ENCODE data around the gene SLC6A11. TPM values are rescaled to one million over a fixed set of nuclear protein-coding genes. Genes with fewer than 3 reads are reported as not detected.

Gene SLC6A11
- total RNA-seq, 2 experiments from 2014 or later, result not detected

GRCh38 chr3:10937141-10937825 lies 121.3 kb downstream of the SLC6A11 start:
- Histone ChIP-seq H3K27me3 (ENCODE audit: control insufficient read depth in 1 of 2, insufficient read depth in 2 of 2, low read length in 2 of 2) (no peaks in the 10 kb centered on the region), H3K4me3 (ENCODE audit: low read length) (no peak overlapping the region), H3K4me1 (ENCODE audit: insufficient read depth, low read length) (no peaks in the 10 kb centered on the region), H3K9me3 (ENCODE audit: control insufficient read depth in 1 of 2, insufficient read depth in 1 of 2, low read length in 2 of 2) (peaks cover 0 to 4% of the 10 kb centered on the region in 2 experiments), H3K27ac (ENCODE audit: low read depth in 1 of 2, low read length in 2 of 2) (no peak overlapping the region), H3K36me3 (ENCODE audit: insufficient read depth, low read length) (no peaks in the 10 kb centered on the region)
- no peak overlapping the region for H3K4me3 Mint-ChIP-seq
- POLR2A ChIA-PET, result no interaction called here
- peaks cover 12% of the 10 kb centered on the region for H3K27me3 Mint-ChIP-seq
- H3K4me1 Mint-ChIP-seq (ENCODE audit: low read depth), result no peaks in the 10 kb centered on the region
- no peaks in the 10 kb centered on the region for H3K36me3 Mint-ChIP-seq (ENCODE audit: low read depth)
- H3K27ac Mint-ChIP-seq, result no peak overlapping the region
- intact Hi-C loops (cut with DNase I, micrococcal nuclease), result no loop called here
- no peak for TF ChIP-seq CTCF (IDR thresholded peaks at IDR 0.05)
- DNase-seq, result no peak
- CTCF ChIA-PET, result no interaction called here
- no peak for ATAC-seq (ENCODE audit: poor library complexity)
- H3K9me3 Mint-ChIP-seq, result peaks cover 2% of the 10 kb centered on the region

DNA sequence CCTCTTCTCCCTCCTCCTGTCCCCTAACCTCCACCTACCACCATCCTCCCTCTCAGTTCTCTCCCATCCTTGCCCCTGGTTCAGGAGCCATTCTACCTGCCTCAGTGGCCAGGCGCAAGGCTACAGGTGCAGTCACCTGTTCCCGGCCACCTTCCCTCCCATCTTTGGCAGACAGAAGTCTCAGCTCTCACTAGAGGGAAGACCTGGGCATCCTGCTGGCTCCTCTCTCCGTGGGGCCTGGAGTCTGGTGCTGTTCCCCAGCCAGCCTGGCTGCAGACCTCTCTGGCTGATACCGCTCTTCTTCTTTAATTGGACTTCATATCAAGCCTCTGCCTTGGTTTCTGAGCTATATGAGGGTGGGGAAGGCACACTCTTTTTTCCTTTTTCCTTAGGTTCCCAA lies 123.5 kb downstream of the SLC6A11 start:
- Mint-ChIP-seq H3K27me3 (peaks cover 28% of the 10 kb centered on the region), H3K9me3 (peaks cover 2% of the 10 kb centered on the region), H3K27ac (no peak overlapping the region), H3K4me1 (ENCODE audit: low read depth) (no peaks in the 10 kb centered on the region), H3K4me3 (no peak overlapping the region), H3K36me3 (ENCODE audit: low read depth) (no peaks in the 10 kb centered on the region)
- Histone ChIP-seq H3K9me3 (ENCODE audit: control insufficient read depth in 1 of 2, insufficient read depth in 1 of 2, low read length in 2 of 2) (peaks cover 0 to 4% of the 10 kb centered on the region in 2 experiments), H3K27ac (ENCODE audit: low read depth in 1 of 2, low read length in 2 of 2) (no peak overlapping the region), H3K4me3 (ENCODE audit: low read length) (no peak overlapping the region), H3K36me3 (ENCODE audit: insufficient read depth, low read length) (no peaks in the 10 kb centered on the region), H3K27me3 (ENCODE audit: control insufficient read depth in 1 of 2, insufficient read depth in 2 of 2, low read length in 2 of 2) (peaks cover 0 to 2% of the 10 kb centered on the region in 2 experiments), H3K4me1 (ENCODE audit: insufficient read depth, low read length) (no peaks in the 10 kb centered on the region)
- ChIA-PET CTCF (no interaction called here), POLR2A (no interaction called here)
- DNase-seq, result no peak
- intact Hi-C loops (cut with DNase I, micrococcal nuclease), result no loop called here
- TF ChIP-seq CTCF (IDR thresholded peaks at IDR 0.05), result no peak
- no peak for ATAC-seq (ENCODE audit: poor library complexity)

DNA sequence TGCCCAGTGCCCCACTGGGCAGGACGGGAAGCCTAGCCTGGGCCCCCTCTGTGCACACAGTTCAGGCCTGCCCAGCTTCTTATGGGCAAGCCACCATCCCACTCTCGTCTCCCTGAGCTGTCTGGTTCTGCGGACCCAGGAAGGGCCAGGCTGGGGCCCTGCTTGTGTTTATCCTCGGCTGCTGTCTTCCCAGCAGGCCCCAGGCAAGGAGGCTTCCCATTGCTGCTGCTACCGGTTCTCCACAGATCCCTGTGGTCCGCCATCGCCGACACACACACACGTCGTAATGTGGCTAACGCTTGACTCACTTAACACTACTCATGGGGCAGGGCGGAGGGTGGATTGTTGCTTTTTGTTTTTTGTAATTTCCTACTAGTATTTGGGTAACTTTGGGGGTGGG lies 124.1 kb downstream of the SLC6A11 start:
- H3K4me1 Mint-ChIP-seq (ENCODE audit: low read depth), result no peaks in the 10 kb centered on the region
- no peaks in the 10 kb centered on the region for H3K36me3 ChIP-seq (ENCODE audit: insufficient read depth, low read length)
- CTCF ChIA-PET, result no interaction called here
- H3K27me3 ChIP-seq (ENCODE audit: control insufficient read depth in 1 of 2, insufficient read depth in 2 of 2, low read length in 2 of 2), result peaks cover 0 to 2% of the 10 kb centered on the region in 2 experiments
- no peak overlapping the region for H3K27ac ChIP-seq (ENCODE audit: low read depth in 1 of 2, low read length in 2 of 2)
- no peak overlapping the region for H3K4me3 Mint-ChIP-seq
- POLR2A ChIA-PET, result no interaction called here
- peaks cover 31% of the 10 kb centered on the region for H3K27me3 Mint-ChIP-seq
- peaks cover 2% of the 10 kb centered on the region for H3K9me3 Mint-ChIP-seq
- ATAC-seq (ENCODE audit: poor library complexity) (no peak), DNase-seq (no peak)
- no peak overlapping the region for H3K27ac Mint-ChIP-seq
- no peaks in the 10 kb centered on the region for H3K4me1 ChIP-seq (ENCODE audit: insufficient read depth, low read length)
- no peak for TF ChIP-seq CTCF (IDR thresholded peaks at IDR 0.05)
- no peak overlapping the region for H3K4me3 ChIP-seq (ENCODE audit: low read length)
- peaks cover 0 to 4% of the 10 kb centered on the region in 2 experiments for H3K9me3 ChIP-seq (ENCODE audit: control insufficient read depth in 1 of 2, insufficient read depth in 1 of 2, low read length in 2 of 2)
- intact Hi-C loops (cut with DNase I, micrococcal nuclease), result no loop called here
- no peaks in the 10 kb centered on the region for H3K36me3 Mint-ChIP-seq (ENCODE audit: low read depth)

Measured in CD4-positive, alpha-beta T cell (primary cell).